Brain microvascular endothelial cell (primary cell): ENCODE results near the gene SUFU.

ENCODE experiments used
- DNase-seq: peaks from one replicate; pipeline ENCODE4 v3.0.0-alpha.2; 2020
- H3K27ac ChIP-seq: fragments of 250-450 bp; sonication (Bioruptor Pico); 2 replicates; pipeline ENCODE4 v1.5.1; 2020; ENCODE audit warnings: mild to moderate bottlenecking, moderate library complexity
- H3K27me3 ChIP-seq: fragments of 250-450 bp; sonication (Bioruptor Pico); replicated peaks from 2 replicates; pipeline ENCODE4 v1.5.1; 2020; ENCODE audit warnings: mild to moderate bottlenecking
- H3K36me3 ChIP-seq: fragments of 250-450 bp; sonication (Bioruptor Pico); replicated peaks from 2 replicates; pipeline ENCODE4 v1.5.1; 2020; ENCODE audit warnings: mild to moderate bottlenecking
- H3K4me3 ChIP-seq: 2 replicates; pipeline ENCODE4 v1.5.1; 2011; ENCODE audit warnings: low read depth, mild to moderate bottlenecking, control low read depth, low read length, moderate library complexity
- CTCF ChIP-seq: IDR thresholded peaks from 2 replicates; pipeline ENCODE4 v1.5.1; 2011; ENCODE audit warnings: low read depth, mild to moderate bottlenecking, moderate library complexity, low read length, control low read depth, inconsistent platforms; ENCODE audit errors: missing control alignments
- in situ Hi-C: cut with HindIII; loops from 2 replicates; pipeline ENCODE4 v1.10.0; 2017; ENCODE audit warnings: low sequenced_read_pairs, low pct_ligation_motif_present

The SUFU gene

GRCh38 chr10:102624094-102624493 is 120.3 kb downstream of the SUFU start:
- no peaks in the 10 kb centered on the region for H3K27me3 ChIP-seq
- no peak for TF ChIP-seq CTCF
- no peaks in the 10 kb centered on the region for H3K36me3 ChIP-seq
- no peak for DNase-seq
- no peak overlapping the region for H3K27ac ChIP-seq
- no peak overlapping the region for H3K4me3 ChIP-seq
- in situ Hi-C loops, result no loop called here

GRCh38 chr10:102624751-102625645 is 121.2 kb downstream of the SUFU start:
- TF ChIP-seq CTCF, result no peak
- no peak for DNase-seq
- in situ Hi-C loops, result no loop called here

GRCh38 chr10:102626026-102626685 is 122.4 kb downstream of the SUFU start:
- Histone ChIP-seq H3K36me3 (no peaks in the 10 kb centered on the region), H3K27me3 (no peaks in the 10 kb centered on the region), H3K4me3 (no peak overlapping the region), H3K27ac (no peak overlapping the region)
- DNase-seq, result no peak
- no peak for TF ChIP-seq CTCF
- in situ Hi-C loops, result no loop called here

More at GRCh38 chr10:102624751-102625645, 121.2 kb downstream of the SUFU start:
- Histone ChIP-seq H3K4me3 (no peak overlapping the region), H3K27ac (no peak overlapping the region), H3K36me3 (no peaks in the 10 kb centered on the region), H3K27me3 (no peaks in the 10 kb centered on the region)

- Histone ChIP-seq H3K27me3 (no peaks in the 10 kb centered on the region), H3K4me3 (no peak overlapping the region), H3K36me3 (no peaks in the 10 kb centered on the region), H3K27ac (peak overlapping the region; percentile 81)
- TF ChIP-seq CTCF, result no peak
- no peak for DNase-seq
- in situ Hi-C loops, result no loop called here
These were observed 123.5 kb downstream of the SUFU start for GRCh38 chr10:102627291-102627735.

GRCh38 chr10:102627736-102628293 is 124.0 kb downstream of the SUFU start:
- Histone ChIP-seq H3K4me3 (no peak overlapping the region), H3K27ac (peak overlapping the region; percentile 81), H3K36me3 (no peaks in the 10 kb centered on the region), H3K27me3 (no peaks in the 10 kb centered on the region)
- peak; percentile 61 for DNase-seq
- no peak for TF ChIP-seq CTCF
- in situ Hi-C loops, result no loop called here
